ENCODE data around the gene BLOC1S5.
"Not testable (repeated sequence)": the region's sequence is repeated elsewhere in the genome, so short reads cannot be mapped to it uniquely, and the experiment has no call there.

BLOC1S5 gene

DNA sequence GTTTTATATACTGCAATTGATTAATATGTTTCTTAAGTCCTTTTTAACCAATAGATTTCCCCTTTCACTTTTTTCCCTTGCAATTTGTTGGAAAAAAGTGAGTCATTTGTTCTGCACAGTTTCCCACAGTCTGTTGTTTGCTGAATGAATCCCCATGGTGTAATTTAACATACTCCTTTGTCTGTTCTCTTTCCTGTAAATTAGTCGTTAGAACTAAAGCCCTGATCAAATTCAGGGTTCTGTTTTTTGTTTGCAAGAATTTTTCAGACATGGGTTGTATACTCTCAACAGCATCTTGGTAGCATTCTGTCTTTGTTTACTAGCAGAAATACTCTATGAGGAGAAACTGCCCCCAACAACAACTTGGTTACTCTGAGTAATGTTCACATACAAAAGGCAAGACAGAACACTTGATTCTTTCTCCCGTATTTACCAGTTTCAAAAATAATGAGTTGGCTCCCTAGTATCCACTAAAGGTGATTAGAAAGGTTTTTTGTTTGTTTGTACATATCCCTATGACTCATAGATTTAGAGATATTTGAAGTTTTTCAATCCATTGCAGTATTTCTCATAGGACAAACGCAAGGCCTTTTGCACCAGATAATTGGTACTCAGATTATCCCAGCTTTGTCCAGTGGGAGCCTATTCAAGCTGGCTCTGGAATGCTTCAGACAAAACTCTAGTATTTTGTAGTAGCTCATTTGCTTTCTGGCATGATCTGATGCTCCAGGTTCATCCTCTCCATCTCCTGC is 16.5 kb downstream of the BLOC1S5 start:
- Mint-ChIP-seq H3K36me3 (ENCODE audit: low read depth) (peaks cover 88% of the 10 kb centered on the region), H3K27me3 (no peaks in the 10 kb centered on the region), H3K9me3 (peaks cover 34% of the 10 kb centered on the region), H3K4me1 (ENCODE audit: low read depth) (no peaks in the 10 kb centered on the region), H3K4me3 (no peak overlapping the region), H3K27ac (no peak overlapping the region)
- intact Hi-C loops (cut with micrococcal nuclease) = no loop called here

- H3K9me3 Mint-ChIP-seq = peaks cover 34% of the 10 kb centered on the region
- peaks cover 79% of the 10 kb centered on the region for H3K36me3 Mint-ChIP-seq (ENCODE audit: low read depth)
- H3K4me3 Mint-ChIP-seq; H3K27ac Mint-ChIP-seq; H3K27me3 Mint-ChIP-seq; H3K4me1 Mint-ChIP-seq (ENCODE audit: low read depth); intact Hi-C loops (cut with micrococcal nuclease): not testable (repeated sequence)
These were observed 18.4 kb downstream of the BLOC1S5 start for GRCh38 chr6:8045769-8046168.

- intact Hi-C loops (cut with micrococcal nuclease) = no loop called here
- Mint-ChIP-seq H3K27ac (no peak overlapping the region), H3K27me3 (no peaks in the 10 kb centered on the region), H3K36me3 (ENCODE audit: low read depth) (peaks cover 81% of the 10 kb centered on the region), H3K9me3 (peaks cover 47% of the 10 kb centered on the region), H3K4me3 (no peak overlapping the region), H3K4me1 (ENCODE audit: low read depth) (peaks cover 7% of the 10 kb centered on the region)
These were observed 21.0 kb downstream of the BLOC1S5 start for GRCh38 chr6:8043221-8043620.

DNA sequence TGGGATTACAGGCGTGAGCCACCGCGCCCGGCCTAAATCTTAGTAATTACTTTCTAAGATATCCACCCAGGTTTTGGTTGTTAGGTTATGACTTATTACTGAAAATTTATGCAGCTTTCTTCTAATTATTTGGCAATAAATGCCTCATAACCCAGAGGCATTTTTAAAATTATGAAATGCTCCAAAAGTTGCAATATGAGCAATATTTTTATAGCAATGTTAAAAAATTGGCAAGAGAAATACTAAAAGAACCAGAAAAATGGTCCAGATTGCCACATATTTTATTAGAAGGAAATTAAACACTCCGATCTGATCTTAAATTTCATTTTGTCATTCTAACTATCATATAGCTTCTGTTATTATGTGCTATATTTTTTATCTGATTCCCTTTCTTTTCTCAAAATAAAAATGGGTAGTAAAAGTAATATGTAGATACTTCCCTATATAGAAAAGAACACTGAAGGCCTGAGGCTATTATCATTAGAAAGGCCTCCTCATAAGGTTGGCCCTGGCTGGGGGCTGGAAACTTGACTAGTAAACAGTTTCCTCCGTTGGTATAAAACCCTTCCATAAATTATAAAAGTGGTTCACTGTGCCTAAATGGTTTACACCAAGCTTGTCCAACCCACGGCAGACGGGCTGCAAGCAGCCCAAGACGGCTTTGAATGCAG is 22.1 kb downstream of the BLOC1S5 start:
- Mint-ChIP-seq H3K36me3 (ENCODE audit: low read depth) (peaks cover 80% of the 10 kb centered on the region), H3K27me3 (no peaks in the 10 kb centered on the region)

GRCh38 chr6:8034107-8034506 is 30.1 kb downstream of the BLOC1S5 start:
- Mint-ChIP-seq H3K9me3 (peaks cover 22% of the 10 kb centered on the region), H3K36me3 (ENCODE audit: low read depth) (peaks cover 46% of the 10 kb centered on the region), H3K4me1 (ENCODE audit: low read depth) (peaks cover 42% of the 10 kb centered on the region)
- H3K27ac Mint-ChIP-seq; H3K4me3 Mint-ChIP-seq; intact Hi-C loops (cut with micrococcal nuclease); H3K27me3 Mint-ChIP-seq: not testable (repeated sequence)

More for the DNA sequence above, 22.1 kb downstream of the BLOC1S5 start:
- intact Hi-C loops (cut with micrococcal nuclease) = no loop called here
- no peak overlapping the region for H3K4me3 Mint-ChIP-seq
- H3K27ac Mint-ChIP-seq = no peak overlapping the region
- H3K9me3 Mint-ChIP-seq = peaks cover 43% of the 10 kb centered on the region
- H3K4me1 Mint-ChIP-seq (ENCODE audit: low read depth) = peaks cover 12% of the 10 kb centered on the region

GRCh38 chr6:8030920-8031319 is 33.3 kb downstream of the BLOC1S5 start:
- H3K4me3 Mint-ChIP-seq = no peak overlapping the region
- no peaks in the 10 kb centered on the region for H3K27me3 Mint-ChIP-seq
- H3K9me3 Mint-ChIP-seq = peaks cover 13% of the 10 kb centered on the region
- H3K36me3 Mint-ChIP-seq (ENCODE audit: low read depth) = peaks cover 38% of the 10 kb centered on the region
- H3K4me1 Mint-ChIP-seq (ENCODE audit: low read depth) = peaks cover 26% of the 10 kb centered on the region
- intact Hi-C loops (cut with micrococcal nuclease) = no loop called here
- no peak overlapping the region for H3K27ac Mint-ChIP-seq

DNA sequence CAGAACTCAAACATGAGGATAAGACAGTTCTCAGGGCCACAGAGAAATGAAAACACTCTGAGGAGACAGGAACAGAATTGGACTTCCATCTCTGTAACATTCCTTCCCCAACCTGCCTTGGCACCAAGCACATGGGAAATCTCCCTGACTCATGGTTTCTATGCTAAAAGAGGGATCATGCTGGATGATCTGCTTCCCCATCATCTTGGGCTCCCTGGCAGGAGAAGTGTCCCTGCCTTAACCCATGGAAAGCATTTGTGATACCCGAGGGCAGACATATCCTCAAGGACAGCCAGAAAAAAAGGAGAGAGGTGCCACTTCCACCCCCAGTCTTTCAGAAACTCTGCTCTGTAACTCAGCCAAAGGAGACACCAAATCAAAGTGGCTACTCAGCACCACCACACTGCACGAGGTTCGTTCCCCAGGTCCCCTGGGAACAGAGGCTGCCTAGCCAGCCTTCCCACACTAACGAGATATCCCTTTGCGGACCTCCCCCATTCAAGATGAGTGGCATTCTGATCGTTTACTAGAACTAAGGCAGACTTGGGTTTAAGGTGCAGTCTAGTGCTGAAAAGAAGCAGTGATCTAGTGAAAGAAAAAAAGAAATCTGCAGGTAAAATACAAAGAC is 34.8 kb downstream of the BLOC1S5 start:
- Mint-ChIP-seq H3K27ac (no peak overlapping the region), H3K36me3 (ENCODE audit: low read depth) (peaks cover 37% of the 10 kb centered on the region), H3K4me3 (no peak overlapping the region), H3K27me3 (no peaks in the 10 kb centered on the region), H3K9me3 (peaks cover 13% of the 10 kb centered on the region), H3K4me1 (ENCODE audit: low read depth) (peaks cover 26% of the 10 kb centered on the region)
- intact Hi-C loops (cut with micrococcal nuclease) = no loop called here

- H3K4me3 Mint-ChIP-seq = no peak overlapping the region
- H3K4me1 Mint-ChIP-seq (ENCODE audit: low read depth) = peaks cover 26% of the 10 kb centered on the region
- H3K27me3 Mint-ChIP-seq = no peaks in the 10 kb centered on the region
- intact Hi-C loops (cut with micrococcal nuclease) = no loop called here
- no peak overlapping the region for H3K27ac Mint-ChIP-seq
- peaks cover 32% of the 10 kb centered on the region for H3K36me3 Mint-ChIP-seq (ENCODE audit: low read depth)
- H3K9me3 Mint-ChIP-seq = peaks cover 12% of the 10 kb centered on the region
These were observed 36.1 kb downstream of the BLOC1S5 start for GRCh38 chr6:8027965-8028651.

DNA sequence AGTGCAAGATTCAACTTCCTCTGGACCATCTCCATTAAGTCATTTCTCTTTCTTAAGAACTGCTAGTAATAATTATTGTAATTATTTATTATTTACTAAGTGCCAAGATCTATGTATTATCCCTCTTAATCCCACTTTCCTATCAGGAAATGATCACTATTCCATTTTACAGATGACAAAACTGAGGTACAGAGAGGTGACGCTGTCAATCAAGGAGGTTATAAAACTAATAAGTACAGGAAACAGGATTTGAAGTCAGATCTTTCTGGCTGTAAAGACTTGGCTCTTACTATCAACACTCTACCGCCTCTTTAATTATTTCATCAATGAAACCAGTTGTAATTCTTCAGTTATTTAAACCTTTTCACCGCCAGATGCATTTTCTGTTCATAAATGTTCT is 37.4 kb downstream of the BLOC1S5 start:
- Mint-ChIP-seq H3K36me3 (ENCODE audit: low read depth) (peaks cover 32% of the 10 kb centered on the region), H3K27me3 (no peaks in the 10 kb centered on the region), H3K4me3 (no peak overlapping the region), H3K9me3 (peaks cover 4% of the 10 kb centered on the region), H3K4me1 (ENCODE audit: low read depth) (peaks cover 22% of the 10 kb centered on the region), H3K27ac (no peak overlapping the region)
- intact Hi-C loops (cut with micrococcal nuclease) = no loop called here

- Mint-ChIP-seq H3K4me1 (ENCODE audit: low read depth) (peaks cover 10% of the 10 kb centered on the region), H3K9me3 (no peaks in the 10 kb centered on the region), H3K27me3 (no peaks in the 10 kb centered on the region), H3K4me3 (no peak overlapping the region), H3K36me3 (ENCODE audit: low read depth) (peaks cover 44% of the 10 kb centered on the region), H3K27ac (no peak overlapping the region)
- intact Hi-C loops (cut with micrococcal nuclease) = no loop called here
These were observed 39.0 kb downstream of the BLOC1S5 start for GRCh38 chr6:8025191-8025590.

GRCh38 chr6:8023638-8024037 is 40.6 kb downstream of the BLOC1S5 start:
- Mint-ChIP-seq H3K4me3 (no peak overlapping the region), H3K27ac (no peak overlapping the region), H3K36me3 (ENCODE audit: low read depth) (peaks cover 45% of the 10 kb centered on the region), H3K27me3 (no peaks in the 10 kb centered on the region), H3K9me3 (no peaks in the 10 kb centered on the region), H3K4me1 (ENCODE audit: low read depth) (no peaks in the 10 kb centered on the region)
- intact Hi-C loops (cut with micrococcal nuclease) = no loop called here

- Mint-ChIP-seq H3K27me3 (no peaks in the 10 kb centered on the region), H3K9me3 (no peaks in the 10 kb centered on the region), H3K4me3 (no peak overlapping the region), H3K27ac (no peak overlapping the region), H3K4me1 (ENCODE audit: low read depth) (no peaks in the 10 kb centered on the region), H3K36me3 (ENCODE audit: low read depth) (peaks cover 48% of the 10 kb centered on the region)
- intact Hi-C loops (cut with micrococcal nuclease) = no loop called here
These were observed 44.1 kb downstream of the BLOC1S5 start for GRCh38 chr6:8020083-8020482.

- peaks cover 53% of the 10 kb centered on the region for H3K36me3 Mint-ChIP-seq (ENCODE audit: low read depth)
- no peaks in the 10 kb centered on the region for H3K27me3 Mint-ChIP-seq
- no peaks in the 10 kb centered on the region for H3K4me1 Mint-ChIP-seq (ENCODE audit: low read depth)
- H3K9me3 Mint-ChIP-seq = no peaks in the 10 kb centered on the region
- intact Hi-C loops (cut with micrococcal nuclease) = no loop called here
- no peak overlapping the region for H3K4me3 Mint-ChIP-seq
- no peak overlapping the region for H3K27ac Mint-ChIP-seq
These were observed 46.5 kb downstream of the BLOC1S5 start for GRCh38 chr6:8017705-8018104.

GRCh38 chr6:8017276-8017701 is 46.9 kb downstream of the BLOC1S5 start:
- no peak overlapping the region for H3K4me3 Mint-ChIP-seq
- no peaks in the 10 kb centered on the region for H3K27me3 Mint-ChIP-seq
- intact Hi-C loops (cut with micrococcal nuclease) = no loop called here
- H3K9me3 Mint-ChIP-seq = no peaks in the 10 kb centered on the region
- no peak overlapping the region for H3K27ac Mint-ChIP-seq
- peaks cover 52% of the 10 kb centered on the region for H3K36me3 Mint-ChIP-seq (ENCODE audit: low read depth)
- no peaks in the 10 kb centered on the region for H3K4me1 Mint-ChIP-seq (ENCODE audit: low read depth)
